Effector memory CD4-positive, alpha-beta T cell (primary cell): ENCODE results near the gene MACROD2.

ENCODE experiments used
- DNase-seq, 3 donors: peaks; one replicate each; pipeline ENCODE4 v3.0.0-alpha.2; 2020
- H3K27ac ChIP-seq: 2 replicates; pipeline ENCODE4 v1.7.0; 2013; ENCODE audit warnings: mild to moderate bottlenecking, low read length, moderate library complexity; ENCODE audit not compliant: insufficient read depth, poor library complexity, severe bottlenecking
- H3K27me3 ChIP-seq: replicated peaks from 2 replicates; pipeline ENCODE4 v1.7.0; 2013; ENCODE audit warnings: mild to moderate bottlenecking, low read length; ENCODE audit not compliant: insufficient read depth, control insufficient read depth, poor library complexity, severe bottlenecking
- H3K36me3 ChIP-seq: 2 replicates; pipeline ENCODE4 v1.7.0; 2013; ENCODE audit warnings: mild to moderate bottlenecking, low read length, moderate library complexity; ENCODE audit not compliant: control insufficient read depth, insufficient read depth
- H3K4me1 ChIP-seq: 2 replicates; pipeline ENCODE4 v1.7.0; 2013; ENCODE audit warnings: low read length, mild to moderate bottlenecking; ENCODE audit not compliant: control insufficient read depth, insufficient read depth, poor library complexity, severe bottlenecking
- H3K4me3 ChIP-seq: 2 replicates; pipeline ENCODE4 v1.7.0; 2013; ENCODE audit warnings: low read length, low read depth, mild to moderate bottlenecking; ENCODE audit not compliant: insufficient read depth, poor library complexity, severe bottlenecking
- H3K9me3 ChIP-seq: 2 replicates; pipeline ENCODE4 v1.7.0; 2013; ENCODE audit warnings: mild to moderate bottlenecking, low read length, moderate library complexity; ENCODE audit not compliant: control insufficient read depth

MACROD2 gene

DNA sequence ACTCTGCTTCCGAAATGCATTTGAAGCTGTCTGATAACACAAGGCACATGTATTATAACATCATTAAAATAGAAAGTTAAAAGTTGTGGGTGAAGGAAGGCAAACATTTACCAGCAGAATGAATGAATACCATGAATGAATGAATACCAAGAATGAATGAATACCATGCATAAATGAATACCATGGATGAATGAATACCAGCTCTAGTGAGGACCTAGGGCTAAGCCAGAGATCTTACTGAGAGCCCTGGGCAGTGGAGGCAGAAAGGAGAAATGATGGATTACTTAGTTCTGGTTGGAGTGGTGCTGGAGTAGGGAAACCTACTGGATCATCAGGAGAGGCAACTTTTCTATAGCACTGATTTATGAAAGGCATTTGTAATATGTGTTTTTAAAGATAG lies 1579.9 kb downstream of the MACROD2 start:
- H3K4me3 ChIP-seq = no peak overlapping the region
- H3K9me3 ChIP-seq = no peaks in the 10 kb centered on the region
- no peaks in the 10 kb centered on the region for H3K27me3 ChIP-seq
- no peaks in the 10 kb centered on the region for H3K4me1 ChIP-seq
- no peaks in the 10 kb centered on the region for H3K36me3 ChIP-seq
- no peak overlapping the region for H3K27ac ChIP-seq
- DNase-seq = no peak

DNA sequence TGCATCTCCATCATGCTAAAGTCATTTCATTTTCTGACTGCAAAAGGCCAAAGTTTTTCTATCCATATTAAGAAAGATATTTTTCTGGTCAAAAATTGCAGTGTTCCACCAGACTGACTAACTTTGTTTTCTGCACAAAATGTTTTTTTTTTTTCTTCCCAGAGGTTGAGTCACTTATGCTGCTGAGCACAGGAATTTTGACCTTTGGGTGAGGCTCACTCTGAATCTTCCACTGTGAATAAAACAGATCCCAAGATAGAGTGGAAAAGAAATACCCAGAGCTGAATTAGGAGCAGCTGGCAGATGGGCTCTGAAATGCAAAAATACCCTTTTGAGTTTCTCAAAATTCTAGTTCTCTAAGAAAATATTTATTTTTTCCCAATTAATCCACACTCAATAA lies 1581.1 kb downstream of the MACROD2 start:
- Histone ChIP-seq H3K27me3 (no peaks in the 10 kb centered on the region), H3K36me3 (no peaks in the 10 kb centered on the region), H3K4me3 (no peak overlapping the region), H3K9me3 (no peaks in the 10 kb centered on the region), H3K4me1 (no peaks in the 10 kb centered on the region), H3K27ac (no peak overlapping the region)
- DNase-seq = no peak

DNA sequence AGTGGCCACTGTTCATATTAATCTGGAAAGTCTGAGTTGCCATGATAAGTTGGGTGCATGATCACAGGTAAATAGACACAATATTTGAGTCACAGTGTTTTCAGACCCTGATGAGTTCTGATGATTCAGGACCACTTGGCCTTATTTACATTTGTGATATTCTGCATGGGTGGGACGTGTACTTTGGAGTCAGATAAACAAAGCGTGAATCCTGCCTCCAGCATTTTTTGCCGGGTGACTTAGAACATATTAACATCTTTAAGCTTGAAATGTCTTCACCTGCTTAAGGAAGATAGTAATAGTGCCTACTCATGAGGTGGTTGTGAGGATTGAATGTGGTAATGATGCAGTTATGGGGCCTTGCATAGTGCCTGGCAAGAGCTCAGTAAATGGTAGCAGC lies 1582.8 kb downstream of the MACROD2 start:
- no peak for DNase-seq
- Histone ChIP-seq H3K4me3 (no peak overlapping the region), H3K27ac (no peak overlapping the region), H3K4me1 (no peaks in the 10 kb centered on the region), H3K9me3 (no peaks in the 10 kb centered on the region), H3K36me3 (no peaks in the 10 kb centered on the region), H3K27me3 (no peaks in the 10 kb centered on the region)

DNA sequence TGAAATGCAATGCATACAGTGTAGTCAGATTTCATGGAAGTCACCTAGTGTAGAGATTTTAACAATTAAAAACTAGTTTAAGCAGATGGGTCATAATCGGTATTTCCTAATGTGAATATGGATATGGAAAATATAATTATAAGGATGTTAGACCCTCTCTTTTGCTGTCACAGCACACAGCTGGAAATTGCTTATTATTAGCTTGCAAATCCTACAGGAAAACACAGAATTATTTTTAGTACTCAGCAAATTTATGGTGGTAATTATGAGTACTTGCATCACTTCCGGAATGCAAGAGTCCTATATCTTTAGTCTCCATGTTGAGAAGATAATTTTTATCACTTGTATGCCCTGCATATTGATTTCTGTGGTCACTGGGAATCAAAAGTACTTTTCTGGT lies 1584.4 kb downstream of the MACROD2 start:
- H3K4me3 ChIP-seq = no peak overlapping the region

DNA sequence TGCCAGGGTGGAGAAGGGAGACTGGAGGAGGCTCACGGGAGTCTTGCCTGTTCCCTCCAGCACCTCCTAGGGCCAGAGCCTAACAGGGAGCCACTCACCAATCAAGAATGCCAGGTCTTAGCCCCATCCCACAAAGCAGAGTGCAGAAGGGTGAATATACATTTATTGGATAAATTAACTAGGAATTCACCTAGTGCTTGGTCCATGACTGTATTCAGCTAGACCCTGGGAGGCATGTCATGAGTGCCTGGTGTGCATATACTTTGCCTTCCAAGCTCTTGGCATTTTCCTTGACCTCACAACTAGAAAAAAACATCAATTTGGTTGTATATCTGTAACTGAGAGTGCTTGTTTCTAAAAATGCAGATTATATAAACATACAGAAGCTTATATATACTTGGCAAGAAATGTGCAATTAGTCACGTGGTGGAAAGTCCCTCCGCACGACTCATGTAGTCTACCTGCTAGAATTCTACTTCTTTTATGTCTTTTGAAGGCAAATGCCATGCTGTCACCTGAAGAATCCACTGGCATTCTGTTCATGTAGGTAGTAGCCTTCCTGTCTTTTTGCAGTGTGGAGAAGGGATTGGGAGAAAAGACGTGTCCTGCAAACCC lies 1586.9 kb downstream of the MACROD2 start:
- H3K4me1 ChIP-seq = no peaks in the 10 kb centered on the region
- H3K4me3 ChIP-seq = no peak overlapping the region
- H3K27me3 ChIP-seq = no peaks in the 10 kb centered on the region
- H3K36me3 ChIP-seq = no peaks in the 10 kb centered on the region
- H3K9me3 ChIP-seq = no peaks in the 10 kb centered on the region
- no peak for DNase-seq
- no peak overlapping the region for H3K27ac ChIP-seq

More for the DNA sequence above, 1584.4 kb downstream of the MACROD2 start:
- no peak for DNase-seq
- Histone ChIP-seq H3K27ac (no peak overlapping the region), H3K9me3 (no peaks in the 10 kb centered on the region), H3K4me1 (no peaks in the 10 kb centered on the region), H3K36me3 (no peaks in the 10 kb centered on the region), H3K27me3 (no peaks in the 10 kb centered on the region)

DNA sequence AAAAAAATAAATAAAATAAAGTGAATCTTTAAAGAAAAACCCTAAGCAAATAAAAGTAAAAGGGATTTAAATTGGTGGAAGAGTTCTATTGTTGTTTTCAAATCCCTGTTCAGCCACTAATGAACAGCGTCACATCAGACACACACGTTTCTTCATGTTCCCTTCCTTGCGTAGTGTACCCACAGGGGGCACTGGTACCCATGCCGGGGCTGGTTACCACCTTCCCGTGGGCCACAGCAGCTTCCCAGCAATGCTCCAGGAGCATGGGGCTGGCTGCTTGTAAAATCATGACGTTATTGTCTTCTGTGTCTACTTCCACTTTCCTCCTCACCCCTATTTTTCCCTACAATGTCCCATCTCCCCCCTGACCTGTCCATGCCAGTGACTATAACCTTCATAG lies 1589.2 kb downstream of the MACROD2 start:
- no peak overlapping the region for H3K4me3 ChIP-seq
- no peaks in the 10 kb centered on the region for H3K4me1 ChIP-seq
- H3K9me3 ChIP-seq = no peaks in the 10 kb centered on the region
- H3K27ac ChIP-seq = no peak overlapping the region
- H3K36me3 ChIP-seq = no peaks in the 10 kb centered on the region
- no peaks in the 10 kb centered on the region for H3K27me3 ChIP-seq
- no peak for DNase-seq

DNA sequence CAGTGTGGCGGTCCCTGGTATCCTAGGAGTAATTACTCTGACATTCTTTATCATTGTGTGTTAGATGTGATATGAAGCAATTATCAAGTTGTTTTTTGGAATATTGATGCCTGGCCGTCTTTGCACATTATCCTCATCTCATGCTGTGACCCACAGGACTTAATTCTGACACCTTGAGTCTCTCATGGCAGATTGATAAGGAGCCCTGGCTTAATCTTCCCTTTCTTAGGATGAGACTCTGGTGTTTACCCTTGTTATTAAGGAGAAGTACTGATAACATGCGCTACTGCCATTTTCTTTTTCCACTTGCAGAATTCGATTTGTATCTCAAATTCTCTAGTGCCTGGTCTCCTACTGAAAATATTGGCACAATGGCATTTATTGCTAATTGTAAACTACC lies 1597.8 kb downstream of the MACROD2 start:
- Histone ChIP-seq H3K4me1 (no peaks in the 10 kb centered on the region), H3K27me3 (no peaks in the 10 kb centered on the region), H3K9me3 (no peaks in the 10 kb centered on the region), H3K27ac (no peak overlapping the region), H3K4me3 (no peak overlapping the region), H3K36me3 (no peaks in the 10 kb centered on the region)
- no peak for DNase-seq

DNA sequence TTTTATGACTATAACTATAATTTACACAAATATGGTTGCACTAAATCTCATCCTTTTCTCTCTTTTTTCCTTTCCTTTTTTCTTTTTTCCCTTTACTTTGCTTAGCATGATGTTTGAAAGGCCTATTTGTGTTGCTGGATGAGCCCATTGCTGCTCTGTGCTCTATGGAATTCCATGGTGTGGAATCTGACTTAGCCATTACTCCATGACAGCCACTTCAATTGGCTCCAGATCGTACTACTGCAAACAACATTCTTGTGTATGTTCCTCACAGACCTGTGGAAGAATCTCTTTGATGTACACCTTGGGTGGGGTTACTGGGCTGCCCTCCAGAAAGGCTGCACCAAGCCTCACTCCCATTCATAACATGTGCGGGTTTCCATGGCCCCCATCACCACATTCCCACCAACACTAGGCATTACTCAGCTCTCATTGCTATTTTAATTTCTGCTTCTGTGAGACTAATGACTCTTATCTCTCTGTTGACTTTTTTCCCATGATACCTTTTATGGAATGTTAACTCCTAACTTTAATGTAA lies 1598.9 kb downstream of the MACROD2 start:
- H3K27me3 ChIP-seq = no peaks in the 10 kb centered on the region
- DNase-seq = no peak

DNA sequence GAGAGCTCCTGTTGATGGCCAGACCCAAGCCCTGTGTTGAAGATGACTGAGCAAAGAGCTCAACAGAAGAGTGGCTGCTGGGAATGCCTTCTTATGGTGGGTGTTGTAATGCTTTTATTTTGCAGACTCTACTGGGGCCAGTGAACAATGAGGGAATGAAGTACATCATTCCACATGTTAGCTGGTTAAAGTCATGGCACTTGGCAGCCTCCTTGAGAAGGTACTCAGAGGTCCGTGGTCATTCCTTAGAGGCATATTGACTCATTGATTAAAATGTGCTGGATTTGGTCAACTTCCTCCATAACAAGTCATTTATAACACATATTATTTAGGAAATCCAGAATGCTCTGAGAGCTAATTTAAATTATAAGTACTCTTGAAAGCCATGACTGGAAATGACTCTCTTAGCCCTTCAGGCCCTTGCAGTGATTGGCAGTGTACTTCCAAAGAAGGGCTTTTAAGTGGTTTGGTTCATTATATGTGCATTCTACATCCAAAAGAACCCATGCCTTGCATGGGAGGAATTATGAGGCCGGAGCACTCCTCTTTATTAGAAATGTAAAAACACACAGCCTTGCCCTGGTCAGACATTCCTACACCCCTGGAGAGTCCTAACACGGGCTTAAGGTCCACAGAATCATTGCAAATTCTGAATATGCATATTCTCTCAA lies 1601.0 kb downstream of the MACROD2 start:
- Histone ChIP-seq H3K36me3 (no peaks in the 10 kb centered on the region), H3K27me3 (no peaks in the 10 kb centered on the region), H3K9me3 (no peaks in the 10 kb centered on the region), H3K27ac (no peak overlapping the region), H3K4me3 (no peak overlapping the region), H3K4me1 (no peaks in the 10 kb centered on the region)
- DNase-seq = no peak

More for the DNA sequence above, 1598.9 kb downstream of the MACROD2 start:
- no peaks in the 10 kb centered on the region for H3K36me3 ChIP-seq
- no peaks in the 10 kb centered on the region for H3K9me3 ChIP-seq
- no peak overlapping the region for H3K4me3 ChIP-seq
- no peaks in the 10 kb centered on the region for H3K4me1 ChIP-seq
- H3K27ac ChIP-seq = no peak overlapping the region

DNA sequence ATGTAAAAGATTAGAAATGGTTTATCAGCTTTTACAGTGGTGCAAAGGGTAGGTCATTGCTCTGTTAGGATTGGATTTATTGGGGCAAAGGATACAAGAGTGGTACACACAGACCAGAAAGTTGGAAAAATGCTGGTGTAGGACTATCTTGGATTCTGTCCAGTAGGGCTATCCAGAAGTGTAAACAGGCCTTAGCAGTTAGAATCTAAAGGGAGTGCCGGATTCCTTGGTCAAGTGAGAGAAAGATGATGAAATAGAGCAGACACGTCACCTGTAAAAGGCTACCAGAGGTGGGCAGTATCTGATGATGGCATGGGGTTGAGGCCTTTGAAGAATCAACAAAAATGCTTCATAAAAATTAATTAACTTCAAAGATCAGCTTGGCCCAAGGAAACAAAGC lies 1602.0 kb downstream of the MACROD2 start:
- Histone ChIP-seq H3K4me1 (no peaks in the 10 kb centered on the region), H3K27ac (no peak overlapping the region), H3K4me3 (no peak overlapping the region), H3K9me3 (no peaks in the 10 kb centered on the region), H3K27me3 (no peaks in the 10 kb centered on the region), H3K36me3 (no peaks in the 10 kb centered on the region)
- no peak for DNase-seq
